ENCODE data around the gene JMJD1C.
"Not testable (repeated sequence)": the region's sequence is repeated elsewhere in the genome, so short reads cannot be mapped to it uniquely, and the experiment has no call there.

JMJD1C gene, protein sequence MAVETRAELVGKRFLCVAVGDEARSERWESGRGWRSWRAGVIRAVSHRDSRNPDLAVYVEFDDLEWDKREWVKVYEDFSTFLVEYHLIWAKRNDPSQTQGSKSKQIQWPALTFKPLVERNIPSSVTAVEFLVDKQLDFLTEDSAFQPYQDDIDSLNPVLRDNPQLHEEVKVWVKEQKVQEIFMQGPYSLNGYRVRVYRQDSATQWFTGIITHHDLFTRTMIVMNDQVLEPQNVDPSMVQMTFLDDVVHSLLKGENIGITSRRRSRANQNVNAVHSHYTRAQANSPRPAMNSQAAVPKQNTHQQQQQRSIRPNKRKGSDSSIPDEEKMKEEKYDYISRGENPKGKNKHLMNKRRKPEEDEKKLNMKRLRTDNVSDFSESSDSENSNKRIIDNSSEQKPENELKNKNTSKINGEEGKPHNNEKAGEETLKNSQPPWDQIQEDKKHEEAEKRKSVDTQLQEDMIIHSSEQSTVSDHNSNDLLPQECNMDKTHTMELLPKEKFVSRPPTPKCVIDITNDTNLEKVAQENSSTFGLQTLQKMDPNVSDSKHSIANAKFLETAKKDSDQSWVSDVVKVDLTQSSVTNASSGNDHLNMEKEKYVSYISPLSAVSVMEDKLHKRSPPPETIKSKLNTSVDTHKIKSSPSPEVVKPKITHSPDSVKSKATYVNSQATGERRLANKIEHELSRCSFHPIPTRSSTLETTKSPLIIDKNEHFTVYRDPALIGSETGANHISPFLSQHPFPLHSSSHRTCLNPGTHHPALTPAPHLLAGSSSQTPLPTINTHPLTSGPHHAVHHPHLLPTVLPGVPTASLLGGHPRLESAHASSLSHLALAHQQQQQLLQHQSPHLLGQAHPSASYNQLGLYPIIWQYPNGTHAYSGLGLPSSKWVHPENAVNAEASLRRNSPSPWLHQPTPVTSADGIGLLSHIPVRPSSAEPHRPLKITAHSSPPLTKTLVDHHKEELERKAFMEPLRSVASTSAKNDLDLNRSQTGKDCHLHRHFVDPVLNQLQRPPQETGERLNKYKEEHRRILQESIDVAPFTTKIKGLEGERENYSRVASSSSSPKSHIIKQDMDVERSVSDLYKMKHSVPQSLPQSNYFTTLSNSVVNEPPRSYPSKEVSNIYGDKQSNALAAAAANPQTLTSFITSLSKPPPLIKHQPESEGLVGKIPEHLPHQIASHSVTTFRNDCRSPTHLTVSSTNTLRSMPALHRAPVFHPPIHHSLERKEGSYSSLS (N-terminal part only)

DNA sequence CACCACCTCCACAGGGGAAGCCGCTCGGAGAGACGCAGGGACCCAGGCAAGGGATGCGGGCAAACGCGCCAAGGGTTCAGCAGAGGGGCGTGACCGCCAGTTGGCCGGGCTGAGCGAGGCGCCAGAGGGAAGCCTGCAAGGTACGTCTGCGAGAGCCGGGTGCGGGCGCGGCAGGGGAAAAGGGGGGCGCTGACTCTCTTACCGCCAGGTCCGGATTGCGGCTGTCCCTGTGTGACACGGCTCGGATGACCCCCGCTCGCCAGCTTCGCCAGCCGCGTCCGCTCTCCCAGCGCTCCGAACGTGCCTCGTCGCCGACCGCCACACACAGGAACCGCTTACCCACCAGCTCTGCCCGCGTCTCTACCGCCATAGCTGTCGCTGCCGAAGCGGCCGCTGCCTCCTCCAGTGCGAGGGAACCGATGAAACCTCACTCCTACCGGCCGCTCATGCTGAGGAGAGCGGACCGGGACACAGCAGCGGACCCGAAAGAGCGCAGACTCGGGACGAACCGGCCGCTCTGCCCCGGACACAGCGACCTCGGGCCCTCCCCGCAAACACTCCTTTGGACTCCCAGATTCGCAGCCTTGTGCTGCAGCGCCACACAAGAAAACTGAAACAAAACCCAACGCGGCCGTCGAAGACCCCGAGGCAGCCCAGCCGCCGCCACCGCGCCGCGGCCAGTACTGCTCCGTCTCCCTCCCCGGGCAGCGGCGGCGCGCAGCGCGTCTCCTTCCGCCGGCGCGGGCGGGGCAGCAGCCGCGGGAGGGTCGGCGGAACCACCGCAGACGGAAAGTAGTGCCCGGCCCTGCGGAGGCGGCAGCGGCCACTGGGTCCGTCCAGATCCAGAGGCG, at the start of gene JMJD1C:
Gene JMJD1C (minus strand): TSS at position 685 of the 851 bp plus-strand sequence. CDS start 315 bp downstream, at position 370.
- DNase-seq = peak in 54 of 56 donors; percentile 8 to 84 (median 60)

DNA sequence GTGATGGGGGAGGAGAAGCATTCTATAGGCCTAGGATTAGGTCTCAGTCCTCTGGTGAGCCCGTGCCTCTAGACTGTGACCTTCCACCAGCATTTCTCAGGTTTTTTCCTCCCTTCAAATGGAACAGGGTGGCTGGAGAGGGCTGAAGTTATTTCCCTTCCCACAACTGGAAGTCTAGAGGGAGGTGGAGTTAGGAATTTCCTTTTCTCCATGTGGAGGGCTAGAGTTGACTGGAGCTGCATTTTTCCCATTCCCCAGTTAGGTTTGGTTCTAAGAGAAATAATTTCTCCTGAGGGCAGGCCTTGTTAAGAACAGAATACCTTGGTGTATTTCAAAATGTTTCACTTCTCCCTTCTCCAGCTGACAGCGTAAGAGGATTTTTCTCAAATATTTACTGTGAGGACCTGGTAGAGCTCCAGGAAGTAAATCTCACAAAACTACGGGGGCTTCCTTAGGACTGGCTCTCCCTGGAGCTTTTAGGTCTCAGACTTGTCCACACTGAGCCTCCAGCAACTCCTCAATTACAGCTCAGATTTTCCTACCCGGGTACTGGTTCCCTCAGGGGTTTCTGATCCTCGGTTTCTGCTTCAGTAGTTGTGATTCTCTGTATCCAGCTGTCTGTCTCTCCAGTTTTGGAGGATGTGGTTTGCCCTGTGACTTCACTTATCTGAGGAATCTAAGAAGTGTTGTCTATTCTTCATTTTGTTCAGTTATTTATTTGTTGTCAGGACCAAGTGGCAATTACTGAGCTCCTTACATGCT, 49.4 kb upstream of the JMJD1C start:
- no peak for DNase-seq

- DNase-seq = no peak
Observed at GRCh38 chr10:63506554-63506953, 40.8 kb upstream of the JMJD1C start.

- DNase-seq = no peak
Observed at GRCh38 chr10:63505562-63505961, 39.8 kb upstream of the JMJD1C start.

GRCh38 chr10:63504145-63504881, 38.5 kb upstream of the JMJD1C start:
- DNase-seq = no peak

DNA sequence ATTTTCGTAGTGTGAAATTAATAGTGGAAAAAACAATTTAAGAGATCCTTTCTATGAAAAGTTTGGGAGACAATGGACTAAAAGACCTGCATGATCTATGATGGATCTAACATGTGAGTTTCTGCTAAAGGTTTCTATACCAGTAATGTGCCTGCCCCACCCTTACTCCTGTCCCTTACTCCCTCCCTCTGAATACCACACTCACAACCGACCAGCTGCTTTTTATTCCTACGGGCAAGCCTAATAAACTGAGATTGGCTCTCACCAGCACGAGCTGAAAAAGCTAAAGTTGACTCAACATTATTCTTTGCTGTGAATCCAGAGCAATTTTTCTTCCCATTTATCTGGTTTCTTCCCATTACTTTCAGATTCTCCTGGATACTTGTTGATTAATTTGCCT, 37.6 kb upstream of the JMJD1C start:
- no peak for DNase-seq

- DNase-seq = no peak
Observed at GRCh38 chr10:63502832-63503231, 37.1 kb upstream of the JMJD1C start.

DNA sequence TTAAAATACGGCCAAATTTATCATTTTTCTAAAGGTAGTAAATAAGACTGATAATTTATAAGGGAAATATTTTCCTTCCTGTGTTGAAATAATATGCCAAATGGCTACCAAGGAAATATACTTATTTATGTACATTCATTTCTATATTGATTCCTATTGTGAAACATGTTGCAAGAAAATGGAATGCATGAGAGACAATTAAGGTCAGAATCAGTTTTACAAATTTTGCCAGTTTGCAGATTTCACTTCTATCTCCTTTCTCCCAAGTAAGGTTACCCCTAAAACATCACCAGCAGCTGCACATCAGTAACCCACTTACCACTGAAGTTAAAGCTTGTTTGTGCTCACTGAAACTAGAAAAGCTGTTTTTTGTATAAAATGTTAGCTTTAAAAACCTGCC, 36.2 kb upstream of the JMJD1C start:
- DNase-seq = no peak

DNA sequence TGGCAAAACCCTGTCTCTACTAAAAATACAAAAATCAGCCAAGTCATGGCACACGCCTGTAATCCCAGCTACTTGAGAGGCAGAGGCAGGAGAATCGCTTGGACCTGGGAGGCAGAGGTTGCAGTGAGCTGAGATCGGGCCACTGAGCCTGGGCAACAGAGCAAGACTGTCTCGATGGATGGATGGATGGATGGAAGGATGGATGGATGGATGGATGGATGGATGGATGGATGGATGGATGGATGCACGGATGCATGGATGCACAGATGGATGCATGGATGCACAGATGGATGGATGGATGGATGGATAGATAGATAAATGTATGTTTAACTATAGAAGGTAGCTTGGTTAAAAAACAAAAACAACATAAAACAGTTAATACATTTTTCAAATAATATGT, 34.8 kb upstream of the JMJD1C start:
- not testable (repeated sequence) for DNase-seq

DNA sequence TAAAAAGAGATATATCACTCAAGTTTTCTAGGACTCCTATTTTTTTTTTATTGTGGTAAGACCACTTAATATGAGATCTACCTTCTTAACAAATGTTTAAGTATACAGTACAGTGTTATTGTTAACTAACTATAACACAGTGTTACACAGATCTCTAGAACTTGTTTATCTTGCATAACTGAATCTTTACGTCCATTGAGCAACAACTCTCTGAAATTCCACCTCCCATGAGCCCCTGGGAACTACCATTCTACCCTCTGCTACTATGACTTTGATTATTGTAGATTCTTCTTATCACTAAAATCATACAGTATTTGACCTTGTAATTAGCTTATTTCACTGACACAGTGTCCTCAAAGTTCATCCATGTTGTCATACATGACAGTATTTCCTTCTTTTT, 32.9 kb upstream of the JMJD1C start:
- DNase-seq = no peak

DNA sequence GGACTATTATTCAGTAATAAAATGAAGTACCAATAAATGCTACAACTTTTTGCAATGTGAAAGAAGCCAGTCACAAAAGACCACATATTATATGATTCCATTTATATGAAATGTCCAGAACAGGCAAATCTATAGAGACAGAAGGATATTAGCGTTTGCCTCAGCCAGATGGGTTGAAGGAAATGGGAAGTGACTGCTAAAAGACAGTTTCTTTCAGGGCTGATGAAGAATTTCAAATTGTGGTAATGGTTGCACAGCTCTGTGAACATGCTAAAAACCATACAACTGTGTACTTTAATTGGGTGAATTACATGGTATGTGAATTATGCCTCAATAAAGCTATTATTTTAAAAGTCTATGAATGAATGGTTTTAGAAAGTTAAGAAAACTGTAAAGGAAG, 31.5 kb upstream of the JMJD1C start:
- no peak for DNase-seq

DNA sequence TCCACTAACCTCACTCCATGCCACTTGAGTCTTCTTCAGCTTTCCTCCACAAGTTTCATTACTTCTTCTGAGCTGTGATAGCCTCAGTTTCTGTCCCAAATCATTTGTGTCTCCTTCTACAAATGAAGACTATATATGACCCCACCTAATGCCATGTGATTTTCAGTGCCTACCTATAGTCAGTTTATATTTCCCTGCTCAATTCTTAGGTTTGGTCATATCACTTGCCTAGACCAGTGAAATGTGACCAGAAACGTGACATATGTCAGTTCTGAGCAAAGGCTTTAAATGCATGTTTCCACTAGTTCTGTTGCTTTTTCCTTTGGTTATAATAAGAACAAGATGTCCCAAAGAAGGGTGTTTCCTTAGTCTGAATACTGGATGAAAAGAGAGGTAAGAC, 30.8 kb upstream of the JMJD1C start:
- DNase-seq = no peak

- DNase-seq = no peak
Observed at GRCh38 chr10:63494951-63495350, 29.2 kb upstream of the JMJD1C start.

GRCh38 chr10:63493004-63493403, 27.2 kb upstream of the JMJD1C start:
- DNase-seq = no peak

GRCh38 chr10:63492317-63492690, 26.5 kb upstream of the JMJD1C start:
- not testable (repeated sequence) for DNase-seq

DNA sequence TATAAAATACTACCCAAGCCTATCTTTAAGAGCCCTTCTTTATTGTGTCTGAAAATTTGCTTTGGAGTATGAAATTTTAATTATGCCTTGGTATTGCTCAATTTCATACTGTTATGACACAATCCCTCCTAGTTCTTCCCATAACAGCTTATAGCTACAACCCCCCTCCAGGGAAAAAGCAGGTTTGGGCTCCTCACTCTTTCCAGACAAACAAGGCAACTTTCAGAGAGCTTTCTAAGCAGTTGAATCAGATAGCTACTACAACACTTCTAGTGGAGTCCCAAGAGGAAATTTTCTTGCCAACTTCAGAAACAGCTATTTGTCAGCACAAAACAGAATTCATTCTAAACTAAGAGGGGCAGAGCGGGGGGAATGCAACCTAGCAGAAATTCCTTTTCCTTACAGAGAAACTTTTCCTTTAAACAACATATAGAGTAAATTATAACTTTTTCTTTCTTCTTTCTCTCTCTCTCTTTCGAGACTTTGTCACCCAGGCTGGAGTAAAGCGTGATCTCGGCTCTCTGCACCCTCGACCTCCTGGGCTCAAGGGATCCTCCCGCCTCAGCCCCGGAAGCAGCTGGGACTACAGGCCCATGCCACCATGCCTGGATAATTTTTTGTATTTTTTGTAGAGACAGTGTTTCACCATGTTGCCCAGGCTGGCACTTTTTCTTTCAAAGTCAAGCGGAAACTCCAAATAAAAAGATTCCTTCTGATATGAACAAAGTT, 26.0 kb upstream of the JMJD1C start:
- DNase-seq = no peak

DNA sequence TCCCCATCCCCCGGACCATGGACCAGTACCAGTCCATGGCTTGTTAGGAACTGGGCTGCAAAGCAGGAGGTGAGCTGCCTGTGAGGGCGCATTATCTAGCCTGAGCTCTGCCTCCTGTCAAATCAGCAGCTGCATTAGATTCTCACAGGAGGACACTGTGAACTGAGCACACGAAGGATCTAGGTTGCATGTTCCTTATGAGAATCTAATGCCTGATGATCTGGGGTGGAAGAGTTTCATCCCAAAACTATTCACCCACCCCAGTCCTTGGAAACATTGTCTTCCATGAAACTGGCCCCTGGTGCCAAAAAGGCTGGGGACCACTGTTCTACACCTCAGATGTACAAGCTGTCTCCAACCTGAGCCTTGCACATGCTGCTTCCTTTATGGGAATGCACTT, 24.1 kb upstream of the JMJD1C start:
- no peak for DNase-seq

GRCh38 chr10:63487990-63488389, 22.2 kb upstream of the JMJD1C start:
- no peak for DNase-seq

GRCh38 chr10:63483983-63484382, 18.2 kb upstream of the JMJD1C start:
- DNase-seq = no peak
